CD4-positive, alpha-beta T cell treated with Interleukin-17A for 4 hours (primary cell): ENCODE data around the gene STX16.

ENCODE experiments used
- DNase-seq: peaks from one replicate; pipeline ENCODE4 v3.0.0-alpha.2; 2020; ENCODE audit warnings: mixed read lengths

The STX16 gene

GRCh38 chr20:58650776-58651558, at the start of gene STX16:
Gene STX16, plus strand, starts transcription at chr20:58651283. Its CDS starts 724 bp downstream, at chr20:58652007.
- DNase-seq, result peak; percentile 90

- no peak for DNase-seq
Observed at GRCh38 chr20:58602124-58602523, 49.0 kb upstream of the STX16 start.

GRCh38 chr20:58603721-58604120, 47.4 kb upstream of the STX16 start:
- no peak for DNase-seq

- no peak for DNase-seq
Observed at GRCh38 chr20:58604128-58604881, 46.8 kb upstream of the STX16 start.

- no peak for DNase-seq
Observed at GRCh38 chr20:58605292-58606065, 45.6 kb upstream of the STX16 start.

GRCh38 chr20:58606184-58606583, 44.9 kb upstream of the STX16 start:
- DNase-seq, result no peak

- no peak for DNase-seq
Observed at GRCh38 chr20:58608096-58608840, 42.8 kb upstream of the STX16 start.

GRCh38 chr20:58609026-58609425, 42.1 kb upstream of the STX16 start:
- DNase-seq, result no peak

GRCh38 chr20:58610071-58610800, 40.8 kb upstream of the STX16 start:
- DNase-seq, result no peak

- no peak for DNase-seq
Observed at GRCh38 chr20:58610811-58611210, 40.3 kb upstream of the STX16 start.

GRCh38 chr20:58611236-58612030, 39.6 kb upstream of the STX16 start:
- no peak for DNase-seq

GRCh38 chr20:58612121-58612691, 38.9 kb upstream of the STX16 start:
- DNase-seq, result no peak

- no peak for DNase-seq
Observed at GRCh38 chr20:58613061-58613854, 37.8 kb upstream of the STX16 start.

GRCh38 chr20:58614366-58614765, 36.7 kb upstream of the STX16 start:
- no peak for DNase-seq

GRCh38 chr20:58614984-58615760, 35.9 kb upstream of the STX16 start:
- DNase-seq, result no peak

GRCh38 chr20:58616411-58616810, 34.7 kb upstream of the STX16 start:
- no peak for DNase-seq

- DNase-seq, result no peak
Observed at GRCh38 chr20:58617158-58617557, 33.9 kb upstream of the STX16 start.

GRCh38 chr20:58618351-58619076, 32.6 kb upstream of the STX16 start:
- DNase-seq, result no peak
